Measurements from ENCODE around the gene PDE7B. TPM values are rescaled to one million over a fixed set of nuclear protein-coding genes. Genes with fewer than 3 reads are reported as not detected.

The PDE7B gene
- total RNA-seq, 1 experiment from 2014 or later = not detected

DNA sequence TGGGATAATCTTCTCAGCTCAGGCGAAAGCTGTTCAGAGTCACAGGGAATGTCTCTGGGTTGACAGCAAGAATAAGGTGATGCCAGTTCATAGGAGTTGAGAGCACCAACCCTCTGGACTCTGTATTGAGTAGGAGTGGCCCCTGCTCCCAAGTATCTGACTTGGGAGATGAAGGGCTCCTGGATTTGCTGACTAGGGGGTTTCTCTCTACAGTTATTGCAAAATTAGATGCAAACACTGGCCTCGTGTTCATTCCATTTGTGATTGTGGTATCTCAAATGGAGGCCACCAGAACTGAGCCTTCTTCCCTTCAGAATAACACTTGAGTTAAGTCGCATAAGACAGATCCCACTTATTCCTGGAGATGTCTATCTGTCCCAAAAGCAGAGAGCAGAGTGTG is 135.7 kb downstream of the PDE7B start (continued):
- TF ChIP-seq, protein P1, sequence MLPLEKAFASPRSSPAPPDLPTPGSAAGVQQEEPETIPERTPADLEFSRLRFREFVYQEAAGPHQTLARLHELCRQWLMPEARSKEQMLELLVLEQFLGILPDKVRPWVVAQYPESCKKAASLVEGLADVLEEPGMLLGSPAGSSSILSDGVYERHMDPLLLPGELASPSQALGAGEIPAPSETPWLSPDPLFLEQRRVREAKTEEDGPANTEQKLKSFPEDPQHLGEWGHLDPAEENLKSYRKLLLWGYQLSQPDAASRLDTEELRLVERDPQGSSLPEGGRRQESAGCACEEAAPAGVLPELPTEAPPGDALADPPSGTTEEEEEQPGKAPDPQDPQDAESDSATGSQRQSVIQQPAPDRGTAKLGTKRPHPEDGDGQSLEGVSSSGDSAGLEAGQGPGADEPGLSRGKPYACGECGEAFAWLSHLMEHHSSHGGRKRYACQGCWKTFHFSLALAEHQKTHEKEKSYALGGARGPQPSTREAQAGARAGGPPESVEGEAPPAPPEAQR (CRISPR knock-in tag; IDR thresholded peaks at IDR 0.05) = no peak
- no peak for TF ChIP-seq RELA (CRISPR knock-in tag; IDR thresholded peaks at IDR 0.05; ENCODE audit: borderline replicate concordance)
- TF ChIP-seq FOXP1 (CRISPR knock-in tag; IDR thresholded peaks at IDR 0.05; ENCODE audit: borderline replicate concordance) = no peak
- no peak for TF ChIP-seq ZNF121 (CRISPR knock-in tag; IDR thresholded peaks at IDR 0.05)
- TF ChIP-seq STAT6 (CRISPR knock-in tag; conservative IDR thresholded peaks at IDR 0.05; ENCODE audit: low read depth) = no peak
- TF ChIP-seq, protein P2, sequence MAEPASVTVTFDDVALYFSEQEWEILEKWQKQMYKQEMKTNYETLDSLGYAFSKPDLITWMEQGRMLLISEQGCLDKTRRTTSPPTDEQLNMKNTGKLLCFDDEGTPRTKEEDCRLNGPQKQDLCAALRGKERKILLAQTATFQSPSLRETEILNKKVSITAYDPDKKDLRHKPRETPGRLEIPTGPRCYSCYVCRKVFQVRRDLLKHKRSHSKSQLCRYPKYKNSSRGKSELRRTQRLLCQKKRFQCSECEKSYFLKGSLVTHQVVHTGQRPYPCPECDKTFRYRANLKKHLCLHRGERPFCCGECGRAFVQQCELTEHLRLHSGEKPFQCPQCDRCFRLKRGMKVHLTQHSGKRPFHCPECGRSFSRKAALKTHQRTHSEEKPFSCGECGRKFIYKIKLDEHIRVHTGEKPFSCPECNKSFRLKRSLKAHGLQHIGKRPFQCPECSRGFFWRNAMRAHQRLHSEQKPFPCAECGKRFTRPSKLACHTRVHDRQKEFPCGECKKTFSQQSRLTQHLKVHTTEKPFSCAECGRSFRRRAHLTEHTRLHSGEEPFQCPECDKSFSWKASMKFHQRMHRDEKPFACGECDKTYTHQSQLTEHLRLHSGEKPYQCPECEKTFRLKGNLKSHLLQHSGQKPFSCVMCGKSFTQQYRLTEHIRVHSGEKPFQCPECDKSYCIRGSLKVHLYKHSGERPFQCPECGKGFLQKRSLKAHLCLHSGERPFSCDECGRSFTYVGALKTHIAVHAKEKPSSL (CRISPR knock-in tag; conservative IDR thresholded peaks at IDR 0.05) = no peak
- no peak for TF ChIP-seq USF2 (CRISPR knock-in tag; IDR thresholded peaks at IDR 0.05)
- TF ChIP-seq CDX4 (CRISPR knock-in tag; IDR thresholded peaks at IDR 0.05; ENCODE audit: borderline replicate concordance) = no peak
- no peak for TF ChIP-seq FOXP4 (CRISPR knock-in tag; IDR thresholded peaks at IDR 0.05)

DNA sequence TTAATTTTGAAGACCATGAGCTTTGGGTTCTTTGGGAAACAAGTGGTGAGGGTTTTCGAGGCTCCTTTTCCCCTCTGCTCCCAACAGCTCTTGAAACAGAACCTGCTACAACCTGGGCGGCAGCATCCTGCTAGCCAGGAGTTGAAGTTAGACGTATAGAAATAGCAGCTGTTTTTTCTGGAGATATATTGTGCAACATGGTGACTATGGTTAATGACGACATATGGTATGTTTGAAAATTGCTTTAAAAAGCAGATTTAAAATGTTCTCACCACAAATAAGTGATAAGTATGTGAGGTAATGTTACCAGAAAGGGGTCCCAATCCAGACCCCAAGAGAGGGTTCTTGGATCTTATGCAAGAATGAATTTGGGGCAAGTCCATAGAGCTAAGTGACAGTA is 138.9 kb downstream of the PDE7B start:
- no peak for ATAC-seq
- no peaks in the 10 kb centered on the region for H3K4me1 Mint-ChIP-seq
- H3K36me3 Mint-ChIP-seq = no peaks in the 10 kb centered on the region
- ChIA-PET CTCF (interaction anchor here (0.8 kb wide), 1 partner anchor 16 kb away, joined by 5 read pairs; no protein-coding TSS in a partner anchor), POLR2A (no interaction called here)
- H3K9me3 Mint-ChIP-seq = peaks cover 8% of the 10 kb centered on the region
- H3K4me3 Mint-ChIP-seq = no peak overlapping the region
- DNase-seq (ENCODE audit: low spot score) = no peak
- H3K27me3 Mint-ChIP-seq (ENCODE audit: low read depth) = no peaks in the 10 kb centered on the region
- H3K27ac Mint-ChIP-seq = no peak overlapping the region
- TF ChIP-seq CREB1 (CRISPR knock-in tag; IDR thresholded peaks at IDR 0.05) (no peak), NR3C1 (CRISPR knock-in tag; conservative IDR thresholded peaks at IDR 0.05; ENCODE audit: low read depth) (no peak), CDX4 (CRISPR knock-in tag; IDR thresholded peaks at IDR 0.05; ENCODE audit: borderline replicate concordance) (no peak), ATF3 (CRISPR knock-in tag; conservative IDR thresholded peaks at IDR 0.05) (no peak), ATF1 (CRISPR knock-in tag; IDR thresholded peaks at IDR 0.05) (no peak), FOXP1 (CRISPR knock-in tag; IDR thresholded peaks at IDR 0.05; ENCODE audit: borderline replicate concordance) (no peak), NFATC4 (CRISPR knock-in tag; IDR thresholded peaks at IDR 0.05) (no peak), IRF1 (CRISPR knock-in tag; IDR thresholded peaks at IDR 0.05) (no peak), HMGA2 (CRISPR knock-in tag; IDR thresholded peaks at IDR 0.05) (no peak), ZNF232 (CRISPR knock-in tag; IDR thresholded peaks at IDR 0.05) (no peak), TCF7 (CRISPR knock-in tag; IDR thresholded peaks at IDR 0.05; ENCODE audit: low read depth) (no peak), MYBL2 (CRISPR knock-in tag; IDR thresholded peaks at IDR 0.05) (no peak)
- TF ChIP-seq, protein P3, sequence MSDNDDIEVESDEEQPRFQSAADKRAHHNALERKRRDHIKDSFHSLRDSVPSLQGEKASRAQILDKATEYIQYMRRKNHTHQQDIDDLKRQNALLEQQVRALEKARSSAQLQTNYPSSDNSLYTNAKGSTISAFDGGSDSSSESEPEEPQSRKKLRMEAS (CRISPR knock-in tag; IDR thresholded peaks at IDR 0.05) = no peak
- TF ChIP-seq, protein P2 (CRISPR knock-in tag; conservative IDR thresholded peaks at IDR 0.05) = no peak

All from WTC11 (cell line).